ENCODE data around the gene NRL. TPM values are rescaled to one million over a fixed set of nuclear protein-coding genes. Genes with fewer than 3 reads are reported as not detected.
A peak's percentile ranks its signal among the peaks of the same experiment; 100 is the strongest.

The NRL gene
- total and polyA plus RNA-seq, 8 donors, result 0.37 to 2.4 (median 1.4) TPM

DNA sequence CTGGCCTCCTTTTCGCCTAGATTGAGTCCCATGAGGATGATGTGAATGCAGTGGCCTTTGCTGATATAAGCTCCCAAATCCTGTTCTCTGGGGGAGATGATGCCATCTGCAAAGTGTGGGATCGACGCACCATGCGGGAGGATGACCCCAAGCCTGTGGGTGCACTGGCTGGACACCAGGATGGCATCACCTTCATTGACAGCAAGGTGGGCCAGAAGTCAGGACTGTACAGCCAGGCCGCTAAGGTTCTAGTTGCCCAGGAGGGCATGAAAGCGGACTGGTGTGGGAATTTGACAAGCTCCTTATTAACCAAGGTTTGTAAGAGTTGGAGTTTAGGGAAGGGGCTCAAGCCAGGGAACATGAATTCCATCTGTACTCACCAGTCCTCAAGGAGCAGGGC, 4.9 kb upstream of the NRL start:
- intact Hi-C loops (cut with DNase I), result no loop called here
- H3K4me3 ChIP-seq, result no peak overlapping the region
- 95 to 96% methylated on average over 6 of the region's 6 CpGs for WGBS, 2 donors
- TF ChIP-seq, protein P1, sequence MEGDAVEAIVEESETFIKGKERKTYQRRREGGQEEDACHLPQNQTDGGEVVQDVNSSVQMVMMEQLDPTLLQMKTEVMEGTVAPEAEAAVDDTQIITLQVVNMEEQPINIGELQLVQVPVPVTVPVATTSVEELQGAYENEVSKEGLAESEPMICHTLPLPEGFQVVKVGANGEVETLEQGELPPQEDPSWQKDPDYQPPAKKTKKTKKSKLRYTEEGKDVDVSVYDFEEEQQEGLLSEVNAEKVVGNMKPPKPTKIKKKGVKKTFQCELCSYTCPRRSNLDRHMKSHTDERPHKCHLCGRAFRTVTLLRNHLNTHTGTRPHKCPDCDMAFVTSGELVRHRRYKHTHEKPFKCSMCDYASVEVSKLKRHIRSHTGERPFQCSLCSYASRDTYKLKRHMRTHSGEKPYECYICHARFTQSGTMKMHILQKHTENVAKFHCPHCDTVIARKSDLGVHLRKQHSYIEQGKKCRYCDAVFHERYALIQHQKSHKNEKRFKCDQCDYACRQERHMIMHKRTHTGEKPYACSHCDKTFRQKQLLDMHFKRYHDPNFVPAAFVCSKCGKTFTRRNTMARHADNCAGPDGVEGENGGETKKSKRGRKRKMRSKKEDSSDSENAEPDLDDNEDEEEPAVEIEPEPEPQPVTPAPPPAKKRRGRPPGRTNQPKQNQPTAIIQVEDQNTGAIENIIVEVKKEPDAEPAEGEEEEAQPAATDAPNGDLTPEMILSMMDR (IDR thresholded peaks at IDR 0.05), result no peak
- peaks cover 4 to 58% (median 57%) of the 10 kb centered on the region in 3 donors for H3K36me3 ChIP-seq
- no peaks in the 10 kb centered on the region for H3K27me3 ChIP-seq
- H3K9me3 ChIP-seq, result no peaks in the 10 kb centered on the region
- H3K27ac ChIP-seq, result no peak overlapping the region
- FAIRE-seq, result no peak
- no peak for DNase-seq
- H3K4me1 ChIP-seq, result peaks cover 0 to 16% (median 0%) of the 10 kb centered on the region in 3 donors
- no peak for ATAC-seq

DNA sequence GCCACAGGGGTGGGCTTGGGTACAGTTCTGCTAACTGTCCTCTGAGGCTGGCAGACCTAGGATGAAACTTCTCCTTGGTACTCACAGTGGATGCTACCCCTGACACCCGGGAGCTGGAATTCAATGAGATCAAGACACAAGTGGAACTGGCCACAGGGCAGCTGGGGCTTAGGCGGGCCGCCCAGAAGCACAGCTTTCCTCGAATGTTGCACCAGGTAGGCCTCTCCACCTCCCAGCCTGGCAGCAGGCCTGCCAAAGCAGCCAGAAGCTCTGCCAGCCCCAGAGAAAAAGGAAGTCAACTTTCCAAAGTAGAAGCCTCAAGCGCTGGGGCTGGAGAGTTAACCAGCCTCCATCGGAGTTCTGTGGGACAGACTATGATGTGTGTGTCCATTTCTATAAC, 2.4 kb upstream of the NRL start:
- intact Hi-C loops (cut with DNase I), result no loop called here
- Histone ChIP-seq H3K4me1 (peaks cover 0 to 19% (median 0%) of the 10 kb centered on the region in 3 donors), H3K27ac (no peak overlapping the region), H3K9me3 (no peaks in the 10 kb centered on the region), H3K27me3 (no peaks in the 10 kb centered on the region), H3K36me3 (peaks cover 4 to 48% (median 43%) of the 10 kb centered on the region in 3 donors), H3K4me3 (peak overlapping the region in 2 of 4 donors; percentile 52 to 61)
- no peak for ATAC-seq
- TF ChIP-seq, protein P1 (IDR thresholded peaks at IDR 0.05), result no peak
- DNase-seq, result peak in 5 of 6 donors; percentile 49 to 82 (median 64)
- 41 to 42% methylated on average over 6 of the region's 6 CpGs for WGBS, 2 donors
- no peak for FAIRE-seq

DNA sequence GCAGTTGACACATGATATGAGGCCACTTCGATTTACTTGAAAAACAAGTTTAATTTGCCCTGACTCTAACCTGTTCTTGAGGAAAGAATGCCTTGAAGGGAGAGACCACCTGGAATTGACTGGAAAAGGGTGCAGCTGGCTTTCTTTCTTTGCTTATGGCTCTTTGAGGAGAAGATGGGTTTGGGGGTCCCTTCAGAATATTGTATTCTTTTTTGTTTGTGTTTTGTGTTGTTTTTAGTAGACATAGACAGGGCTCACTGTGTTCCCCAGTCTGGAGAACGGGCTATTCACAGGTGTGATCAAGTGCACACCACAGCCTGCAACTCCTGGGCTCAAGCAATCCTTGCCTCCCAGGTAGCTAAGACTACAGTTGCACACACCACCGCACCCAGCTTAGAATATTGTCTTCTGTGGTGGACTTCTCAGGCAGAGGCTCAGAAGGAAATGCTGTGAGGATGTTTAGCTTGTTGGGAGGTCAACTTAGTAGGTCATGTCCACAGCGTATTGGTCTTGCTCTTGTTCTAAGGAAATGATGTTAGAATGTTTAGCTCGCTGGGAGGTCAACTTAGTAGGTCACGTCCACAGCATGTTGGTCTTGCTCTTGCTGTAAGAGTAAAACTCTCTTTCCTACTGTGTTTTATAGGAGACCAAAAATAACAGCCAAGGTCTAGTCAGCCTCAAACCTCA, 1.5 kb upstream of the NRL start:
- Histone ChIP-seq H3K27ac (peak overlapping the region in 2 of 4 donors; percentile 96 to 99), H3K27me3 (no peaks in the 10 kb centered on the region), H3K36me3 (peaks cover 4 to 40% (median 34%) of the 10 kb centered on the region in 3 donors), H3K4me3 (peak overlapping the region in 3 of 4 donors; percentile 44 to 61 (median 52)), H3K4me1 (peaks cover 0 to 19% (median 0%) of the 10 kb centered on the region in 3 donors), H3K9me3 (no peaks in the 10 kb centered on the region)
- TF ChIP-seq, protein P1 (IDR thresholded peaks at IDR 0.05), result no peak
- WGBS, 2 donors, result 23 to 28% methylated on average over 6 of the region's 6 CpGs
- FAIRE-seq (no peak), DNase-seq (peak in 1 of 6 donors; percentile 21), ATAC-seq (no peak)
- intact Hi-C loops (cut with DNase I), result no loop called here

DNA sequence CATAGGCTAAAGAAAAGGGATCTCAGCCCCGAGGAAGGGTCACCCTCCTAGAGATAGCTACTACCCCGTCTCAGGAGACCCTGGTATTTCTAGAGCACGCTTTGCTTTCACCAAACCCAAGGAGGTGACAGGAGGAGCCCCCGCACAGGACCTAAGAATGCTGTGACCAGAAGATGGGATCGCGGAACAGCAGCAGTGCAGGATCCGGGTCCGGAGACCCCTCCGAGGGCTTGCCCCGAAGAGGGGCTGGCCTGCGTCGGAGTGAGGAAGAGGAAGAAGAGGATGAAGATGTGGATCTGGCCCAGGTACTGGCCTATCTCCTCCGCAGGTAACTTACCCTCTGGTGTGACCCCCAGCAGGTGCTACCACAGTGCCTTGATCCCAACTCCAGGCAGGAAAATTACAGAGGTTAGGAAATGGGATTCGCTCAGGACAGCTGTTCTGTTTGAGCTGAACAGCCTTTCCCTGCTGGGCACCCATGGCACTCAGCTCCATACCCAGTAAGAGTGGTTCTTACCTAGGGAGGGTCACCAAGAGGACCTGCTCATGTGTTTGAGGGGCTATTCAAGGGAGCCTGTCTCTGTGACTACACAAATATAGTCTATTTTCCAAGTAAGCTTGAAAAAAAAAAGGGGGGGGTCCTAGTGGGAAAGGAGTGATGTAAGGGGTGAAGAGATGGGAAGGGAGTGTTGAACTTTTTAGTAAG, 826 bp upstream of the NRL start:
- TF ChIP-seq, protein P1 (IDR thresholded peaks at IDR 0.05), result no peak

More for the DNA sequence above, 826 bp upstream of the NRL start:
- DNase-seq (peak in 1 of 6 donors; percentile 56), FAIRE-seq (no peak), ATAC-seq (no peak)
- Histone ChIP-seq H3K36me3 (peaks cover 4 to 33% (median 28%) of the 10 kb centered on the region in 3 donors), H3K9me3 (no peaks in the 10 kb centered on the region), H3K4me3 (peak overlapping the region; percentile 44 to 74 (median 56)), H3K27me3 (no peaks in the 10 kb centered on the region), H3K4me1 (peaks cover 0 to 25% (median 6%) of the 10 kb centered on the region in 3 donors), H3K27ac (peak overlapping the region; percentile 92 to 100 (median 98))
- WGBS, 2 donors, result 0 to 1% methylated on average over 14 of the region's 14 CpGs
- intact Hi-C loops (cut with DNase I), result no loop called here

Data from pancreas (tissue), 10 donors.